B cell (primary cell): ENCODE results near the gene WDR75. TPM values are rescaled to one million over a fixed set of nuclear protein-coding genes. Genes with fewer than 3 reads are reported as not detected.

Source experiments
- ATAC-seq: fragments of 200-7000 bp; cut with Tn5 transposase; one replicate; pipeline ENCODE4 v1.10.0; 2021; ENCODE audit warnings: low read depth, mild to moderate bottlenecking, moderate number of reproducible peaks, moderate library complexity
- CTCF ChIA-PET: fragments of 350-600 bp; sonication (Branson Sonifier 250); formaldehyde crosslinking; loops from one replicate; lab custom pipeline; 2021; ENCODE audit warnings: antibody characterized with exemption, inconsistent platforms; lab: Charles Lee
- POLR2A ChIA-PET: fragments of 350-600 bp; sonication (Branson Sonifier 250); formaldehyde crosslinking; loops from one replicate; lab custom pipeline; 2021; ENCODE audit warnings: antibody characterized with exemption; lab: Charles Lee
- DNase-seq: peaks from one replicate; pipeline ENCODE4 v3.0.0; 2013
- H2AFZ ChIP-seq: 2 replicates; pipeline ENCODE4 v1.6.1; 2012; ENCODE audit warnings: mild to moderate bottlenecking, low read depth, low read length; ENCODE audit not compliant: insufficient read depth, poor library complexity, severe bottlenecking
- H3K27ac ChIP-seq, 2 donors: 1 replicate in 1 of 2; 2 replicates in 1 of 2; pipeline ENCODE4 v1.5.1; 2012 to 2013; ENCODE audit warnings: low read length in 2 of 2, mild to moderate bottlenecking in 2 of 2, moderate library complexity in 1 of 2
- H3K27me3 ChIP-seq, 4 experiments: fragments of 200-600 bp in 1 of 4; sonication (generic) in 1 of 4; replicated peaks in 1 of 4; 1 replicate in 2 of 4; 2 replicates in 2 of 4; pipeline versions ENCODE4 v1.6.1 to v1.7.0; 2013 to 2016; ENCODE audit warnings: low read length in 3 of 4, mild to moderate bottlenecking in 2 of 4, mixed read lengths in 1 of 4, moderate library complexity in 1 of 4; ENCODE audit not compliant: insufficient read depth in 4 of 4, control insufficient read depth in 3 of 4; ENCODE audit errors: control extremely low read depth in 1 of 4
- H3K36me3 ChIP-seq, 2 experiments: replicated peaks in 1 of 2; 1 replicate in 1 of 2; 2 replicates in 1 of 2; pipeline versions ENCODE4 v1.6.1 to v1.7.1; 2013; ENCODE audit warnings: low read length in 1 of 2; ENCODE audit not compliant: insufficient read depth in 2 of 2, control insufficient read depth in 1 of 2; ENCODE audit errors: control extremely low read depth in 1 of 2, extremely low read depth in 1 of 2
- H3K4me1 ChIP-seq, 2 donors: fragments of 200-600 bp in 1 of 2; sonication (generic) in 1 of 2; 1 replicate in 1 of 2; 2 replicates in 1 of 2; pipeline versions ENCODE4 v1.5.1 to v1.6.1; 2013 to 2017; ENCODE audit warnings: low read length in 2 of 2; ENCODE audit not compliant: control insufficient read depth in 2 of 2, insufficient read depth in 2 of 2
- H3K4me2 ChIP-seq: replicated peaks from 2 replicates; pipeline ENCODE3; 2012; ENCODE audit warnings: mild to moderate bottlenecking, low read depth, low read length; ENCODE audit not compliant: poor library complexity, severe bottlenecking
- H3K4me3 ChIP-seq, 5 experiments: fragments of 200-600 bp in 1 of 5; sonication (generic) in 1 of 5; 1 replicate in 3 of 5; 2 replicates in 2 of 5; pipeline versions ENCODE4 v1.5.1 to v1.7.0; 2011 to 2016; ENCODE audit warnings: low read length in 4 of 5, mild to moderate bottlenecking in 4 of 5, low read depth in 2 of 5, control low read depth in 1 of 5, moderate library complexity in 1 of 5; ENCODE audit not compliant: insufficient read depth in 1 of 5; ENCODE audit errors: control extremely low read depth in 1 of 5, extremely low read depth in 1 of 5
- H3K79me2 ChIP-seq: fragments of 200-600 bp; sonication (generic); one replicate; pipeline ENCODE4 v1.6.0; 2016; ENCODE audit warnings: low read length; ENCODE audit not compliant: control insufficient read depth, insufficient read depth
- H3K9ac ChIP-seq: fragments of 200-600 bp; sonication (generic); 2 replicates; pipeline ENCODE4 v1.6.1; 2017; ENCODE audit warnings: mild to moderate bottlenecking, low read length, moderate library complexity
- H3K9me3 ChIP-seq, 3 donors: one replicate each; pipeline versions ENCODE4 v1.6.1 to v1.7.1; 2013; ENCODE audit warnings: low read length in 2 of 3; ENCODE audit not compliant: control insufficient read depth in 2 of 3, insufficient read depth in 1 of 3; ENCODE audit errors: control extremely low read depth in 1 of 3
- H4K20me1 ChIP-seq: 2 replicates; pipeline ENCODE4 v1.6.0; 2012; ENCODE audit warnings: mild to moderate bottlenecking, low read length; ENCODE audit not compliant: insufficient read depth, control insufficient read depth, poor library complexity, severe bottlenecking
- H3K27ac Mint-ChIP-seq: one replicate; pipeline ENCODE4 v1.8.0; 2021; ENCODE audit warnings: mixed read lengths
- H3K27me3 Mint-ChIP-seq: one replicate; pipeline ENCODE4 v1.8.0; 2021; ENCODE audit warnings: mixed read lengths
- H3K4me1 Mint-ChIP-seq: one replicate; pipeline ENCODE4 v1.8.0; 2021; ENCODE audit warnings: mixed read lengths
- H3K4me3 Mint-ChIP-seq: one replicate; pipeline ENCODE4 v1.8.0; 2021; ENCODE audit warnings: mixed read lengths
- H3K9me3 Mint-ChIP-seq: one replicate; pipeline ENCODE4 v1.8.0; 2022; ENCODE audit warnings: mixed read lengths; ENCODE audit not compliant: insufficient read depth
- EZH2 ChIP-seq: IDR thresholded peaks from 2 replicates; pipeline ENCODE4 v1.6.1; 2012; ENCODE audit warnings: borderline replicate concordance, low read depth, mild to moderate bottlenecking, moderate library complexity, low read length; ENCODE audit not compliant: insufficient read depth, poor library complexity, severe bottlenecking
- WGBS: methylation state at CpG from one replicate; pipeline ENCODE4 v1.1.5; 2013; ENCODE audit warnings: missing lambda C conversion rate; ENCODE audit not compliant: insufficient coverage; 5-methylcytosine and 5-hydroxymethylcytosine counted together
- intact Hi-C: fragments of 100-400 bp; cut with micrococcal nuclease; formaldehyde crosslinking; loops from one replicate; pipeline ENCODE4 v1.10.0; 2022
- polyA plus RNA-seq: library from polyadenylated mRNA; depleted of rRNA; stranded (reverse); fragments of >200 nt; gene quantifications from 2 replicates; pipeline ENCODE4 v1.2.3, GENCODE V29; 2012
- total RNA-seq, 2 donors: library from RNA; stranded (reverse); fragments of 120-200 nt in 1 of 2; gene quantifications; 1 replicate in 1 of 2; 2 replicates in 1 of 2; pipeline versions ENCODE4 v1.2.3 to v1.2.4, GENCODE V29; 2013 to 2022
- TF ChIP-seq, protein P1 (sequence below): fragments of 200-600 bp; IDR thresholded peaks from one replicate; pipeline ENCODE4 v1.8.0; 2022; ENCODE audit warnings: antibody characterized with exemption, mild to moderate bottlenecking

The WDR75 gene
- total and polyA plus RNA-seq, 2 donors (not counting 1 experiment from before 2014, with no cell fraction given), result 17.6 to 51.2 TPM

DNA sequence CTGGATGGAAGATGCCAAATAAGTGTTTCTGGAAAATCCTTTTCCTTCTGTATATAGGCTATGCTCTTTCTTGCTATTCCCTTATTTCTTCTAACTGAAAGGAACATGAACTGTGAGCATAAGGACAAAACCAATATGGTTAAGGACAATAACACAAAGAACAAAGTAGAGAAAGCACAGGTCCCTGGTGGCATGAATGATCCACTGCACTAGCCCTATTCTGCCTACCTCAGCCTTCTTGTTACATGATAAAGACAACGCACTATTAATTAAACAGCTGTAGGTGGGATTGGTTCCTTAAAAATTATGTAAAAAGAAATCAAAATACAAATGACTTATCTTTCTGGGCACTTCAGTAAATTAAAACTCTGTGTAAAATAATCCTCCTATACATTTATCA, 1.9 kb upstream of the WDR75 start:
- no peak for ATAC-seq
- no peak for TF ChIP-seq EZH2
- TF ChIP-seq, protein P1, sequence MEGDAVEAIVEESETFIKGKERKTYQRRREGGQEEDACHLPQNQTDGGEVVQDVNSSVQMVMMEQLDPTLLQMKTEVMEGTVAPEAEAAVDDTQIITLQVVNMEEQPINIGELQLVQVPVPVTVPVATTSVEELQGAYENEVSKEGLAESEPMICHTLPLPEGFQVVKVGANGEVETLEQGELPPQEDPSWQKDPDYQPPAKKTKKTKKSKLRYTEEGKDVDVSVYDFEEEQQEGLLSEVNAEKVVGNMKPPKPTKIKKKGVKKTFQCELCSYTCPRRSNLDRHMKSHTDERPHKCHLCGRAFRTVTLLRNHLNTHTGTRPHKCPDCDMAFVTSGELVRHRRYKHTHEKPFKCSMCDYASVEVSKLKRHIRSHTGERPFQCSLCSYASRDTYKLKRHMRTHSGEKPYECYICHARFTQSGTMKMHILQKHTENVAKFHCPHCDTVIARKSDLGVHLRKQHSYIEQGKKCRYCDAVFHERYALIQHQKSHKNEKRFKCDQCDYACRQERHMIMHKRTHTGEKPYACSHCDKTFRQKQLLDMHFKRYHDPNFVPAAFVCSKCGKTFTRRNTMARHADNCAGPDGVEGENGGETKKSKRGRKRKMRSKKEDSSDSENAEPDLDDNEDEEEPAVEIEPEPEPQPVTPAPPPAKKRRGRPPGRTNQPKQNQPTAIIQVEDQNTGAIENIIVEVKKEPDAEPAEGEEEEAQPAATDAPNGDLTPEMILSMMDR, result no peak
- Histone ChIP-seq H3K79me2 (peaks cover 31% of the 10 kb centered on the region), H3K4me3 (no peak overlapping the region), H3K4me1 (peaks cover 14 to 23% of the 10 kb centered on the region in 2 donors), H3K27ac (no peak overlapping the region), H3K4me2 (no peak overlapping the region), H2AFZ (no peak overlapping the region), H3K9me3 (peaks cover 0 to 3% (median 0%) of the 10 kb centered on the region in 3 donors), H3K9ac (no peak overlapping the region), H3K36me3 (peaks cover 0 to 3% of the 10 kb centered on the region in 2 experiments), H4K20me1 (peaks cover 8% of the 10 kb centered on the region), H3K27me3 (no peaks in the 10 kb centered on the region)
- CTCF ChIA-PET, result interaction anchor here (0.9 to 1.1 kb wide), 2 partner anchors 18 to 258 kb away, joined by 3 read pairs; no protein-coding TSS in a partner anchor
- no peaks in the 10 kb centered on the region for H3K9me3 Mint-ChIP-seq
- peaks cover 27% of the 10 kb centered on the region for H3K4me1 Mint-ChIP-seq
- H3K27me3 Mint-ChIP-seq, result no peaks in the 10 kb centered on the region
- intact Hi-C loops, result no loop called here
- H3K4me3 Mint-ChIP-seq, result peak overlapping the region; percentile 5
- no peak overlapping the region for H3K27ac Mint-ChIP-seq
- POLR2A ChIA-PET, result no interaction called here
- WGBS, result no CpG with 5 or more reads among the region's 1 CpG
- DNase-seq, result no peak

DNA sequence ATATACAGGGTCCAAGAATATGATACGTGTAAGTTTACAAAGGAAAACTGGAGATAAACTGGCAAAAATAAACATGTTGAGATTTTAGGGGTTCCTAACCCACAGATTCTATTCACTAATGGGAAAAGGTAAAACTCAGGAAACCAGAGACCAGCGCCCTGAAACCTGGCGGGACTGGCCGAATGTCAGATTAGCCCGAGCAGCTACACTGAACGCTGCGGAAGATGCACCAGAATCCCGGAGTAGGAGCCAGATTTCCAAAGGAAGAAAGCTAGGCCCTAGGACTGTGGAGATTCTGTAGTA, 679 bp upstream of the WDR75 start:
- Histone ChIP-seq H3K9me3 (peaks cover 0 to 3% (median 0%) of the 10 kb centered on the region in 3 donors), H3K79me2 (peaks cover 43% of the 10 kb centered on the region), H2AFZ (peak overlapping the region; percentile 91), H4K20me1 (peaks cover 8% of the 10 kb centered on the region), H3K27ac (peak overlapping the region; percentile 93 to 97), H3K27me3 (no peaks in the 10 kb centered on the region), H3K4me1 (peaks cover 14 to 23% of the 10 kb centered on the region in 2 donors), H3K9ac (peak overlapping the region; percentile 96), H3K4me3 (peak overlapping the region; percentile 78 to 97 (median 91)), H3K4me2 (peak overlapping the region; percentile 79), H3K36me3 (peaks cover 3% of the 10 kb centered on the region in 2 experiments)
- Mint-ChIP-seq H3K9me3 (no peaks in the 10 kb centered on the region), H3K27ac (peak overlapping the region; percentile 99), H3K27me3 (no peaks in the 10 kb centered on the region), H3K4me1 (peaks cover 27% of the 10 kb centered on the region), H3K4me3 (peak overlapping the region; percentile 100)
- ATAC-seq (peak; percentile 9), DNase-seq (no peak)
- POLR2A ChIA-PET, result interaction anchor here (0.6 kb wide), 1 partner anchor 510 kb away, joined by 7 read pairs; no protein-coding TSS in a partner anchor
- TF ChIP-seq EZH2, result no peak
- TF ChIP-seq, protein P1, result no peak
- intact Hi-C loops, result loop anchor here (2.0 to 10.0 kb wide), 4 partner anchors 967 to 1710 kb away; partner anchors contain the start of genes MFSD6, NEMP2 and STAT4
- CTCF ChIA-PET, result interaction anchor here (1.3 kb wide), 1 partner anchor 40 kb away, joined by 3 read pairs; no protein-coding TSS in a partner anchor
- 0% methylated on average over 7 of the region's 8 CpGs for WGBS
